Bronchial epithelial cell (primary cell): ENCODE results near the gene PLCD3. TPM values are rescaled to one million over a fixed set of nuclear protein-coding genes. Genes with fewer than 3 reads are reported as not detected.

Experiments
- DNase-seq: peaks from one replicate; pipeline ENCODE4 v3.0.0-alpha.2; 2010; ENCODE audit warnings: low read depth
- FAIRE-seq: peaks from 2 replicates; lab custom pipeline; 2011; peaks lifted over from hg19 to GRCh38; lab: Jason Lieb, UNC
- H3K27me3 ChIP-seq: 2 replicates; pipeline ENCODE4 v1.5.1; 2011; ENCODE audit warnings: low read length; ENCODE audit not compliant: control insufficient read depth, insufficient read depth
- H3K36me3 ChIP-seq: 2 replicates; pipeline ENCODE4 v1.5.1; 2011; ENCODE audit warnings: low read length; ENCODE audit not compliant: control insufficient read depth, insufficient read depth
- H3K4me3 ChIP-seq: 2 replicates; pipeline ENCODE4 v1.5.1; 2011; ENCODE audit warnings: mild to moderate bottlenecking, low read depth, low read length, control low read depth
- CTCF ChIP-seq: IDR thresholded peaks from 2 replicates; pipeline ENCODE4 v1.5.1; 2011; ENCODE audit warnings: mild to moderate bottlenecking, moderate library complexity, low read length, control low read depth, inconsistent platforms; ENCODE audit not compliant: insufficient read depth, severe bottlenecking
- total RNA-seq: library from RNA; depleted of rRNA; stranded (reverse); fragments of >200 nt; gene quantifications from 2 replicates; pipeline ENCODE4 v1.2.1, GENCODE V29; 2014

PLCD3 gene
- total RNA-seq, 1 donor from 2014 or later = 44.0 TPM

- H3K4me3 ChIP-seq = no peak overlapping the region
- H3K27me3 ChIP-seq = no peaks in the 10 kb centered on the region
- H3K36me3 ChIP-seq = peaks cover 62% of the 10 kb centered on the region
- FAIRE-seq (no peak), DNase-seq (no peak)
- TF ChIP-seq CTCF = no peak
These were observed 30.2 kb downstream of the PLCD3 start for GRCh38 chr17:45101883-45102811.

DNA sequence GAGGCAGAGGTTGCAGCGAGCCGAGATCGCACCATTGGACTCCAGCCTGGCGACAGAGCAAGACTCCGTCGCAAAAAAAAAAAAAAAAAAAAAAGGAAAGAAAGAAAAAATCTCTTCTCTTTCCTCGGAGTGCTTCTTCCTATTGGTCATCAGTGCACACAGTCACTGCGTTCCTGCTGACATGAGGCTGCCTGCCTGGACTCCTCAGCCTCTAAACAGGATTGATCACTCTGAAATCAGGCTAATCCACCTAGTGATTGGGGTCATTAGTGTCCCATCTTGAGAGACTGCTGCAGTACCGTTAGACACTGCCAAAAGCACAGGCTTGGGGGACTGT is 30.8 kb downstream of the PLCD3 start:
- Histone ChIP-seq H3K27me3 (no peaks in the 10 kb centered on the region), H3K36me3 (peaks cover 66% of the 10 kb centered on the region), H3K4me3 (no peak overlapping the region)
- no peak for TF ChIP-seq CTCF
- DNase-seq (no peak), FAIRE-seq (no peak)

DNA sequence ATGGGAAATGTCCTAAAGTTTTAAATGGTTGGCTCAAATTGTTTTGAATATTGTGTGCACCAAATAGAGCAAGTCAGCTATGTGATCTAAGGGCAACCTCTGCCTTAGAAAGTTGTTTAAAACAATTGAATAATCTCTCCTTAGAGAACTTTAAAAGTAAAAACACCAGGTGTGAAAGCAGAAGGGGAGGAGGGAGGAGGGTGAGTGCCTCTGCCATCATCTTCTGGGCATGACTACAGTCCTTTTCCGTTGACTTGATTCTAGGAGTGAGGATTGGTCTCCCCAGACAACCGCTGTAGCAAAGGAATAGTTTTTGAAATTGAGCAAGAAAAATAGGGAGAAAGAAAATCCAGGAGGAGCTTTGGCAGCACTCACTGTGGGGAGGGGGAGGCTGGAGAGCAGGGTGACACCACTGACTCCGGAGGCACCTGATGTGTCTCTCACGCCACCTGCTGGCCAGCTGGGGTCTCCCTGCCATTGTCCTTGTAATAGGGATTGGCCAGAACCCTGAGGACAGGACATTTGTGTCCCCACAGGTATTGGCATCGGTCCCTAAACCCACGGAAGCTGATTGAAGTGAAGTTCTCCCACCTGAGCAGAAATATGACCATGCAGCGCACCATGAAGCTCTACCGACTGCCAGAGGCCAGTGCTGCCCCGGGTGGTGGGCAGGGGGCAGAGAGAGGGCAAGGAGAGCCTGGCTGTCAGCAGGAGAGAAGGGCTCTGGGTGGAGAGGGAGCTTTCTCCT is 33.3 kb downstream of the PLCD3 start:
- H3K36me3 ChIP-seq = peaks cover 53% of the 10 kb centered on the region
- no peak overlapping the region for H3K4me3 ChIP-seq
- peak; percentile 92 for TF ChIP-seq CTCF
- DNase-seq (peak; percentile 68), FAIRE-seq (no peak)
- no peaks in the 10 kb centered on the region for H3K27me3 ChIP-seq

DNA sequence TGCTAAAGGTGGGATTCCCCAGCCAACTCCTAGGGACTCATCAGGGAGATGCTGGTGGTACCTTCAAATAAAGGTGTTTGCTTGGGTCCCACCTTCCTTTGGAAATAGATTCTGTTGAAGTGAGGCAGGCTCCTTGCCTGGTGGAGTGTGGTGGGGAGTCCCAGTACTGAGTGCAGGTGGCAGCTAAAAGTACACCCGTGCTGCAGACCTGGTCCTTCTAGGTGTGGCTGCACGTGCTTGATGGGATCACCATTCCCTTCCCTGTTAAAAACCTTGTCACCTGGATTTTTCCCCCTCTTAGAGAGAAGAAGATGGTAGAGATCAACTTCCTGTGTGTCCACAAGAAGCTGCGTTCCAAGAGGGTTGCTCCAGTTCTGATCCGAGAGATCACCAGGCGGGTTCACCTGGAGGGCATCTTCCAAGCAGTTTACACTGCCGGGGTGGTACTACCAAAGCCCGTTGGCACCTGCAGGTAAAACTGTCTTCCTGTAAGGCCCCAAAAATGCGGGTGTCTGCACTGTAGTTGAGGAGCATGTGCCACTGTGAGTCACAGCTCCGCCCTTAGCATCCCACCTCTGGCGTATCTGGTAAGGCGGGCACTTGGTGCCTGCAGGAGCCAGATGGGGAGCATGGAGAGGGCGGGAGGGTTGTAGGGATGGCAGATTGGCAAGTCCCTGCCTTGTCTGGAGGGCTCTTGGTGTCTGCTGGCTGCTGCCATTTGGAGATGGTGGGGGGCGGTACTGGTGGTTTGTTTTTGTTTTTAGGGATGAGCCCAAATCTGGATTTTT is 34.0 kb downstream of the PLCD3 start:
- no peak for FAIRE-seq
- TF ChIP-seq CTCF = no peak
- H3K36me3 ChIP-seq = peaks cover 50% of the 10 kb centered on the region
- no peak for DNase-seq
- H3K27me3 ChIP-seq = no peaks in the 10 kb centered on the region
- no peak overlapping the region for H3K4me3 ChIP-seq

GRCh38 chr17:45096926-45097325 is 35.4 kb downstream of the PLCD3 start:
- no peak overlapping the region for H3K4me3 ChIP-seq
- DNase-seq = no peak
- no peaks in the 10 kb centered on the region for H3K27me3 ChIP-seq
- no peak for TF ChIP-seq CTCF
- FAIRE-seq = no peak
- H3K36me3 ChIP-seq = peaks cover 42% of the 10 kb centered on the region
